Neutrophil (primary cell): ENCODE data around the gene ZNF599.

Experiments
- H3K27ac ChIP-seq: fragments of 200-600 bp; sonication (generic); 2 replicates; pipeline ENCODE4 v1.5.1; 2016; ENCODE audit warnings: mild to moderate bottlenecking, moderate library complexity
- H3K27me3 ChIP-seq: fragments of 200-600 bp; sonication (generic); 2 replicates; pipeline ENCODE4 v1.6.0; 2016; ENCODE audit warnings: mild to moderate bottlenecking
- H3K36me3 ChIP-seq: fragments of 200-600 bp; sonication (generic); 2 replicates; pipeline ENCODE4 v1.5.1; 2017
- H3K4me1 ChIP-seq, 2 experiments: fragments of 200-600 bp in 1 of 2; sonication (generic) in 1 of 2; 1 replicate in 1 of 2; 2 replicates in 1 of 2; pipeline versions ENCODE4 v1.5.1 to v1.6.1; 2013 to 2016; ENCODE audit warnings: low read depth in 1 of 2, low read length in 1 of 2, mild to moderate bottlenecking in 1 of 2, moderate library complexity in 1 of 2; ENCODE audit not compliant: control insufficient read depth in 1 of 2, insufficient read depth in 1 of 2
- H3K4me3 ChIP-seq, 2 experiments: fragments of 200-600 bp in 1 of 2; sonication (generic) in 1 of 2; 1 replicate in 1 of 2; 2 replicates in 1 of 2; pipeline ENCODE4 v1.5.1; 2013 to 2016; ENCODE audit warnings: low read depth in 1 of 2, low read length in 1 of 2, mild to moderate bottlenecking in 1 of 2, moderate library complexity in 1 of 2
- H3K9me3 ChIP-seq: fragments of 200-600 bp; sonication (generic); 2 replicates; pipeline ENCODE4 v1.5.1; 2016
- CTCF ChIP-seq: fragments of 200-600 bp; sonication (generic); IDR thresholded peaks from 2 replicates; pipeline ENCODE4 v1.5.1; 2016; ENCODE audit warnings: antibody characterized with exemption

Gene ZNF599

GRCh38 chr19:34786236-34786635 is 13.2 kb upstream of the ZNF599 start:
- TF ChIP-seq CTCF = no peak
- H3K9me3 ChIP-seq = no peaks in the 10 kb centered on the region
- no peaks in the 10 kb centered on the region for H3K4me1 ChIP-seq

GRCh38 chr19:34779652-34780051 is 6.6 kb upstream of the ZNF599 start:
- H3K4me1 ChIP-seq = no peaks in the 10 kb centered on the region
- TF ChIP-seq CTCF = no peak
- H3K9me3 ChIP-seq = peaks cover 7% of the 10 kb centered on the region
- no peaks in the 10 kb centered on the region for H3K36me3 ChIP-seq
- H3K27me3 ChIP-seq = peaks cover 4% of the 10 kb centered on the region
- H3K27ac ChIP-seq = no peak overlapping the region
- H3K4me3 ChIP-seq = no peak overlapping the region

More at GRCh38 chr19:34786236-34786635, 13.2 kb upstream of the ZNF599 start:
- Histone ChIP-seq H3K27ac (no peak overlapping the region), H3K36me3 (no peaks in the 10 kb centered on the region), H3K4me3 (no peak overlapping the region), H3K27me3 (no peaks in the 10 kb centered on the region)

GRCh38 chr19:34778342-34778741 is 5.3 kb upstream of the ZNF599 start:
- no peak overlapping the region for H3K27ac ChIP-seq
- TF ChIP-seq CTCF = no peak
- no peaks in the 10 kb centered on the region for H3K36me3 ChIP-seq
- no peak overlapping the region for H3K4me3 ChIP-seq
- H3K4me1 ChIP-seq = no peaks in the 10 kb centered on the region
- H3K9me3 ChIP-seq = peaks cover 7% of the 10 kb centered on the region
- peaks cover 4% of the 10 kb centered on the region for H3K27me3 ChIP-seq

GRCh38 chr19:34774857-34775256 is 1.8 kb upstream of the ZNF599 start:
- no peaks in the 10 kb centered on the region for H3K36me3 ChIP-seq
- H3K4me3 ChIP-seq = no peak overlapping the region
- peaks cover 11% of the 10 kb centered on the region for H3K27me3 ChIP-seq
- peaks cover 7 to 8% of the 10 kb centered on the region in 2 experiments for H3K4me1 ChIP-seq
- TF ChIP-seq CTCF = no peak
- peaks cover 7% of the 10 kb centered on the region for H3K9me3 ChIP-seq
- no peak overlapping the region for H3K27ac ChIP-seq

- H3K27me3 ChIP-seq = peaks cover 11% of the 10 kb centered on the region
- no peak for TF ChIP-seq CTCF
- H3K36me3 ChIP-seq = no peaks in the 10 kb centered on the region
- peaks cover 7% of the 10 kb centered on the region for H3K9me3 ChIP-seq
- H3K4me1 ChIP-seq = peaks cover 7 to 8% of the 10 kb centered on the region in 2 experiments
- peak overlapping the region; percentile 63 to 84 for H3K4me3 ChIP-seq
- H3K27ac ChIP-seq = no peak overlapping the region
Observed at GRCh38 chr19:34773555-34773864, 495 bp upstream of the ZNF599 start.

- Histone ChIP-seq H3K27ac (no peak overlapping the region), H3K27me3 (peaks cover 6% of the 10 kb centered on the region), H3K9me3 (peaks cover 4% of the 10 kb centered on the region), H3K36me3 (no peaks in the 10 kb centered on the region), H3K4me1 (peaks cover 7 to 8% of the 10 kb centered on the region in 2 experiments), H3K4me3 (no peak overlapping the region)
- no peak for TF ChIP-seq CTCF
Observed at GRCh38 chr19:34767951-34768350, 5.1 kb downstream of the ZNF599 start.
